Fibroblast of skin of scalp (primary cell): Measurements from ENCODE around the gene RMND5A.

Experiments
- DNase-seq: peaks from one replicate; pipeline ENCODE4 v3.0.0-alpha.2; 2013

The RMND5A gene

DNA sequence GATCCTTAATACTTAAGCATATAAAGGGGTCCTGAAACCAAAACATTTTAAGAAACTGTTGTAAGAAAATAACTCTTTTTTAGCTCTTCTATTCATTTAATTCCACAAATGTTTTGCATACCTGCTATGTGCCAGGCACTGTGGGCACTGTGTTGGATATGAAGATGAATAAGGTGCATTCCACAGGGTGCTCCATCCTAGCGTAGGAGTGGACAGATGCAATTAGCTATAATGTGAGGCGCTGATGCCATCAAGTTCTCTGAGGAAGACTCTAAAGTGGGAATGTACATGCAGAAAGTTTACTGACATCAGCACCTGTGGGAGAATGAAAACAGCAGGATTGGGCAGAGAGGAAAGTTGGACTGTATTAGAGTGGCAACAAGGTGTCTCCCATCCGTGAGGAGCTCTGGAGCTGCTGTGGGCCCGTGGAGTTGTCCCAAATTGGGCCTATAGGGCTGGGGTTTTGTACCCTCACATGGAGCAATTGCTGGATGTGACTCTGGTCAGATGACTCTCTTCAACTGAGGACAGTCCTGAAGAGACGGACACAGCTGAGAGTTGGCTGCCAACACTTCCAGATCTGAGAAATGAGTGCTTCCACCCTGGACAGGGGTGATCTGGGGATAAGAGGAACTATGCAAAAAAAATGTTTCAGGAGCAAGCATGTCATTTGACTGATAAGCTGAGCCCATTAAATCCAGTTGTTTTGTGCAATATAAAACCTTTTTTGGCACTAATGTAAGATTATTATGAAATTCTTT, 48.3 kb downstream of the RMND5A start:
- DNase-seq = no peak

DNA sequence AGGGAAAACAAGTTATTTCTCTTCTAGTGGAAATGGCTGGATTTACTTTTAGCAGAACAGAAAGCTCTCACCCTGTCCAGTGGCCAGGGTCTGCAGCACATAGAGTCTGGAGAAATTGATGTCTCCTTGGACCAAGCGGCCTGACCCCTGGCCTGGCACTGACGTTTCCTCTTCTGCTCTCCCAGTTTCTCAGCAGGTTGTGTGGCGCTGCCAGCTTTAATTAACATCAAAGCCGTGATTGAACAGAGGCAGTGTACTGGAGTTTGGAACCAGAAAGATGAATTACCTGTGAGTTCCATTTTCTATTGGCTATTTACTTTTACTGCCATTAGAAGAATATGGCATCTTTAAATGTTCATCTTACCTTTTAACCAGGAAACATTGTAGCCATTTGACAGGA, 49.7 kb downstream of the RMND5A start:
- no peak for DNase-seq

- DNase-seq = no peak
Observed at GRCh38 chr2:86770816-86771301, 50.8 kb downstream of the RMND5A start.

GRCh38 chr2:86772611-86773010, 52.5 kb downstream of the RMND5A start:
- DNase-seq = no peak

DNA sequence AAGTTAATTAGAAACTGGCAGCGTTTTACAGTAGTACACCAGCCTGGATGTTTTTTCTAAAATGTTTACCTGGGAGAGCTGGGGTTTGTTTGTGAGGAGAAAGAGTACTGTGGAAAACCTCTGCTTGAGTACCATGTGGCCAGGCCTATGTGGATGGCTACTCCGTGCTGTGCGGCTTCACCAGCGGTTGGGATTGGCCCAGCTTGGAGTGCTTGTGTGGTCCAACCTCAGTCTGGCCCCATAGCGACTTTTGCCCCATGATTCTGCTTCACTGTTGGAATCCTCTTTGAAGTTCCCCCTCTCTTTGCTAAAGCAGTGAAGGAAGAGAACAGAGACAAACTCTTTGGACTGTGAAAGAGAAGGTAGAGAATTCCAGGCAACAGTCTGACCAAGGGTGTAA, 54.8 kb downstream of the RMND5A start:
- no peak for DNase-seq

DNA sequence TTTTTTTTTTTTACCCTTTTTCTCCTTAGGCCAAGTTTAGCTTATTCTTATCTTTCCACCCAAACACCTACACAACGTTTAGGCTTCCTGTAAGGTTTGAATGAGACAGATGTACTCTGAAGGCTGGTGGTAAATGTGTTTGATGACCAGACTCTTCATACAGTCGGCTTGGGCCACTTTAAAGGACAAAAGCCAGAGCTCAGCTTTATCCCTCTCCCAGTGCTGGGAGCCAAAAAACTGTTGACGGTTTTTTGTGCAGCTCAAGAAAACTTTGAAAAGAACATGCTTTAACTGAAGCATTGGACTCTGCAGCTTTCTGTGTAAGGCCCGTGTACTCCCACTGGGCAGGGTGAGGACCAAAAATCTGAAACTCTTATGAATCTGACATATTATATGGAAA, 55.2 kb downstream of the RMND5A start:
- no peak for DNase-seq

DNA sequence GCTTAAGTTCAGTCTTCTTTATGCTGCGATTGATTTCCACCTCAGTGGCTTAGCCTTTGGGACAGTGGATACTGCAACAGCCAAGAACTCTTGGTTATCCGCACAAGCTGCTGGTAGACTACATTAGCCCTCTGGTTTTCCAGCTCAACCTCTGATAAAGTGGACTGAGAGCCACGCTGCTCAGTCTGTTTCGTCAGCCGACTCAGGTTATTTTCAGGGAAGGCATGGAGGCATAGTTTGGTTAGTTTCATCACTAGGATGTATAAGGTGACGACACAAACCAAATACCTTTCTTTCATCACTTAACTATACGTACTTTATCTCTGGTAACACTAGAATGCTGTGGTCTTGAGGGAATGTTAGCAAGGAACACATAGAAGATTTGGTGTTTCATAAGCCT, 56.4 kb downstream of the RMND5A start:
- no peak for DNase-seq

DNA sequence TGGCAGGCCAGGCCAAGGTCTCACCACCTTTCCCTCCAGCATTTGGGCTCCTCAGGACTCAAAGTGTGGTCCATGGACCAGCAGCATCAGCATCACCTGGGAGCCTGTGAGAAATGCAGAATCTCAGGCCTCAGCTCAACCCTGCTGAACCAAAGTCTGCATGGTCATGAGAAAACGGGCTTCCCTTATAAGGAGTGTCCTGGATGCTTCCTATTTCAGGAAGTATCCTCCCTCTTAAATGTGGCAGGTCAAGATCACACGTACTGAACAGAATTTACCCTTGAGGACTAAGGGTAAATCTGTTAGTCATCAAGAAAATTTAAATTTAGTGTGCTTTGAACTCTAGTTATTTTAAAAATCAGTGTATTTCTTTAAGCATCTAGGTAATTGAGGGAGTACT, 58.9 kb downstream of the RMND5A start:
- no peak for DNase-seq

GRCh38 chr2:86779971-86780370, 59.9 kb downstream of the RMND5A start:
- DNase-seq = no peak

- no peak for DNase-seq
Observed at GRCh38 chr2:86781363-86781762, 61.3 kb downstream of the RMND5A start.

- no peak for DNase-seq
Observed at GRCh38 chr2:86782748-86783147, 62.7 kb downstream of the RMND5A start.

GRCh38 chr2:86783615-86784339, 63.7 kb downstream of the RMND5A start:
- DNase-seq = no peak

- no peak for DNase-seq
Observed at GRCh38 chr2:86785456-86785855, 65.4 kb downstream of the RMND5A start.

DNA sequence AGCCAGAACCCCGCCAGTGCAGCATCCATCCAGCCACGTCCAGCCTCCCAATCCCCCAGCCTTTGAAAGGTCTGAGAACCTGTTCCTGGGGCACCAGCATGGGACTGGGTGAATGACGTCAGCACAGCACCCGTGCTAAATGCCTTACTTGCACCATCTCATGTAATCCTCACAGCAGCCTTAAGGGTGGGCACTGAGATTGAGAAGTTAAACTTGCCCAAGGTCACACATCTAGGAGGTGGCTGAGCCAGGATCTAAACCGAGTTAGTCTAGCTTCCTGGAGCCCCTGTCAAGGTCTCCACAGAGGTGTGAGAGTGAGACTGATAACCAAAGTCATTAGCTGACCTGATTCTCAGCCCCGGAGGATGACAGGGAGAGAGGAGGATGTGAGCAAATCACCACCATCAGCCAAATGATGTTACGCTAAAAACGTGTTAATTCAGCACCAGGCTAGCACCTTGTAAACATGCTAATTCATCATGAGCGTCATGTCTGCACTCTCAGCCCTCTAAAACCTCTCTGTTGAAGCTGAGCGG, 66.0 kb downstream of the RMND5A start:
- DNase-seq = no peak

DNA sequence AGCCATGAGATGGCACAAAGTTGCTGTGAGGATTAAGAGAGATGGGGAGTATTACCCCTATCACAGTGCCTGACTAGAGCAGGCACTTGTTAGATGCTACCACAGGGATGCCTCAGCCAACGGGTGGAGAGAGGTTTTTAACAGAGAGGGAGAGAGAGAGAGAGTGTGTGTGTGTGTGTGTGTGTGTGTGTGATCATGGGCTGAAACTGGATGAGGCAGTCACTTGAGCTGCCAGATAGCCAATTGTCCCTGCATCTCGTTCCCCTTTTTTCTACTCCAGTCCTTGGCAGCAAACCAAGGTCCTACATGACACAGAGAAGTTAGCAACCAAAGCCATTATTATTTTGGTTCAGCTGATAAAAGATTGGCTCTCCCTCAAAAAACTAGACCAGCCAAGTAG, 67.6 kb downstream of the RMND5A start:
- no peak for DNase-seq

- no peak for DNase-seq
Observed at GRCh38 chr2:86788165-86788564, 68.1 kb downstream of the RMND5A start.

DNA sequence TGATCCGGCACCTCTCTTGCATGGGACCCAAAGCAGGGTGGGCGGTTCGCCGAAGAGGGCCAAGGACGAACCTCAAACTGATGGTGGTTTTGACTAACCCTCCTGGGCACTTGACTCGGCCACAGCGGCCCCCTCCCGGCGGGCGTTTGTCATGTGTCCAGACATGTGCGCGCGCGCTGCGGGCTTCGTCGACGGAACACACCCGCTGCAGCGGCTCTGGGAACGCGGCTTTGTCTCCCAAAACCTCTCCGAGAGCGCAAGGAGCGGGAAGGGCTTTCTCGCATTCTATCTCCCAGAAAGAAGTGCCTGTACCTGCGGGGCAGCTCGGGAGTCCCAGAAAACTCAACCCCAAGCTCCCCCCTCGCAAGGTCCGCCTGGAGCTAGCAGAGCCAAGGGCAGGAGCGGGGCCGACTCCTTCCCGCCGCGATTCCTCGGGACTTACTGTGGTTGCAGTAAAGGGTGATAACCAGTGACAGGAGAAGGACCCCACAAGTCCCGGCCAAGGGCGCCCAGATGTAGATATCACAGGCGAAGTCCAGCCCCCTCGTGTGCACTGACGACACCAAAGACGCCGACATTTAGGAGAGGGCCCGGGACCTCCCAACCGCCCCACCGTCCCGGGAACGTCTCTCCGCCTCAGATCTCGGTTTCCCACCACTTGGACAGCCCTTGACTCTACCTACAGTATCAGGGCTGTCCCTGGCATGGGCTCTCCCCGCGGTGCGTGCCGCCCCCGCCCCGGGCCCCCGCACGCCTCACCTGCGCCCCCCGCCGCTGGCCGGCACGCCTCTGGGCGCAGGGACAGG, 69.0 kb downstream of the RMND5A start:
- no peak for DNase-seq

DNA sequence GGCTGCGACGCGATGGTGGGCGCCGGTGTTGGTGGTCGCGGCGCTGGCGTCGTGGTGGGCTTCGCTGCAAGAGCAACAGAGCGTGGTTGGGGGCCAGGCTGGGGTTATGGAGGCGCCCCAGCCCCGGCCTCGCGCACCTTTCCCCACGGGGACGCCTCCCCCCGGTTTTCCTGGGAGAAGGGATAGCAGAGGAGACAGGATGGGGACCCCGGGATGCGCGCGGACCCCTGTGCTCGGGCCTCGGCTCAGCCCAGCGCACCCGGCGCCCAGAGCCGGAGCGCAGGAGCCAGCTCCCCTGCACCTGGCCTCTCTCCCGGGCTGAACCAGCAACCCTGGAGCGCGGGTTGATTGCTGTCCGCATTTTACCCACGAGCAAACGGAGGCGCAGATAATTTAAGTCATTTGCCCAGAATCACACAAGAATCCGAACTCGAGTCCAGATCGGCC, 69.6 kb downstream of the RMND5A start:
- no peak for DNase-seq

DNA sequence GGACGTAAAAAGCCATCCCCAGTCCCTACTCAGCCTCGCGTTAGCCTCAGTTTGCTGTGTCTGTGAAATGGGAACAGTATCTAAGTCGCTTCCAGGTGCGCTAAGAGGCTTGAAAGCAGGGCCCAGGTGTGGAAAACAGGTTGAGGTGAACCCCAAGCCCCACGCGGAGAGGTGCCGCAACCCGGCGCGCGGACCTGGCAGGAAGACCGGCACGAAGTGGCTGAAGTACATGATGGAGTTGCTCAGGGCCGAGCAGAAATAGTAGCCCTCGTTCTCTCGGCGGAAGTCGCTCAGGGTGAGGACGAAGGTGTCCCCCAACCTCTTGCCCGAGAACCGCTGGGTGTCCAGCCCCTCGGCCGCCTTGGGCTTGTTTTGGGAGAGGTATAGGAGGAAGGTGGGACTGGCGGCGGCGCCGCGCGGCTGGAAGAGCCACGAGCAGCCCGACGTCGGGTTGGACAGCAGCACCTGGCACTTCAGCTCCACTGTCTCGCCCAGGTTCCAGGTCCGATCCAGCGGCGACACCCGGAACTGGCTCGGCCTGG, 70.1 kb downstream of the RMND5A start:
- DNase-seq = no peak

DNA sequence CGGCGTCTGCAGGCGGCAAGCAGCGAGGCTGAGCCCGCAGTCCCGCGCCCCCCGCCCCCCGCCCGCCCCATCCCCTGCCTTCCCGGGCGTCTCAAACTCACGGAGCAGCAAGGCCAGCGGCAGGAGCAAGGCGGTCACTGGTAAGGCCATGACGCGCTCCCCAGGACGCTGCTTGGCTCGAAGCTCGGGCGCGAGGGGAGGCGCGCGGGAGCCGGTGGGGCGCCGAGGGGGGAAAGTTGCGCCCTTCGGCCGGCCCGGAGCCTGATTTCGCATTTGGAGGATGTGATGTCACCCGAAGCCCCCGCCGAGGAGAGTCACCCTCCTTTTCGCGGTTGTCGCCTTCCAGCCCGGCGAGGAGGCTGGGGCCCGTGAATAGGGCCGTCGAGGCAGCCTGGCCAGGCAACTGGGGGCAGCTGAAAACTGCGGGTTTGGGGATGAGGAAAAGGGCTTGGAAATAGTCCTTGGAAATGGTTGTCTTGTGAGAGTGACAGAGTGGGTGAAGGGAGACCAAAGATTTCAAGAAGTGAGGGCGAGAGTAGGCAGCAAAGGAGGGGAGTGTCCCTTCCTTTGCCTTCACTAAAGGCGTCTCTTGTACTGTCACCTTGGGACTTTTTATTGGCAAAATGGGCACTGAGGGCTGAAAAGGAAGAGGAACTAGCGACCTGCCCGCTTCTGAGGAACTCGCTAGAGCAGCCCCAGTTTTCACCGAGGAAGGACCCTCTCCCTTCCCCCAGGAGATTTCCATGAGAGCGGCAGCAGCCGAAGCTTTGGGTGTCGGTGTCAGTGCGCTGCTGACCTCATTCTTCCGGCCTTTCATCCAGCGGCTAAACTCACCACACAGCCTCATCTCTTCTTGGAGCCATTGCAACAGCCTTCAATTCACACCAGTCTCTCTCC, 70.8 kb downstream of the RMND5A start, which contains the start of gene CD8A:
TSS of gene CD8A (minus strand) at position 238 of the 897 bp plus-strand sequence. CDS start at position 150, 88 bp downstream.
- peak; percentile 22 for DNase-seq

- no peak for DNase-seq
Observed at GRCh38 chr2:86791573-86791972, 71.5 kb downstream of the RMND5A start.
